Uterus (tissue), 2 donors: Measurements from ENCODE around the gene SULF2.
"Not testable (repeated sequence)": the region's sequence is repeated elsewhere in the genome, so short reads cannot be mapped to it uniquely, and the experiment has no call there.

Experiments used
- CTCF ChIP-seq, 4 experiments: fragments of 200-600 bp in 2 of 4; fragments of 450-650 bp in 2 of 4; sonication (generic) in 2 of 4; IDR thresholded peaks; one replicate each; pipeline ENCODE4 v1.5.1; 2016 to 2019; ENCODE audit warnings: antibody characterized with exemption in 4 of 4, mild to moderate bottlenecking in 2 of 4, moderate library complexity in 1 of 4
- POLR2A ChIP-seq, 2 donors: fragments of 450-650 bp; IDR thresholded peaks; one replicate each; pipeline ENCODE4 v1.6.1; 2016; ENCODE audit warnings: antibody characterized with exemption in 2 of 2, mild to moderate bottlenecking in 1 of 2, moderate library complexity in 1 of 2

DNA sequence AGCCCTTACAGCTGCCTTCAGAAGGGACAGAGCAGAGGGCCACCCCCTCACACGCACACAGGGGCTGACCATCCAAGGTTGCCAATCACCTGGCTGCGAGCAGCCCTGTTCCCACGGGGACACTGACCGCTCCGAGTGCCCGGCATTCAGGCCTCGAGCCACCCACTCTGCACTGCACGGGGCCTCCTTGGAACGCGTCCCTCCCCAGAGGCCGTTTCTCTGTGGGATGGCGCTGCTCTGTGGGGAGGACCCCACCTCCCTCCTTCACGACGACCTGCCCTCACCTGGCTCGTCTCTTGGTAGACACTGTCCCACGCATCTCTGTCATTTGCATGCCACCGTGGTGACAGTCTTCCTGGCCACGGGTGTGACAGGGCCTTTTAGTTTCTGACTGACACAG lies 40.7 kb upstream of the SULF2 start:
- not testable (repeated sequence) for TF ChIP-seq CTCF, POLR2A (IDR thresholded peaks at IDR 0.05)
